ENCODE data around the gene COL27A1.

COL27A1 gene

GRCh38 chr9:114311571-114312512, 156.5 kb downstream of the COL27A1 start:
- POLR2A ChIA-PET = no interaction called here
- no peak for TF ChIP-seq CTCF (IDR thresholded peaks at IDR 0.05; ENCODE audit: control extremely low read depth, extremely low read depth, low read depth, missing control alignments)
- no peak for DNase-seq (ENCODE audit: extremely low spot score)
- CTCF ChIA-PET = interaction anchor here (0.7 kb wide), 1 partner anchor 21 kb away, joined by 4 read pairs; no protein-coding TSS in a partner anchor

- ChIA-PET POLR2A (no interaction called here), CTCF (interaction anchor here (0.7 kb wide), 1 partner anchor 22 kb away, joined by 4 read pairs; no protein-coding TSS in a partner anchor)
- DNase-seq (ENCODE audit: extremely low spot score) = no peak
- TF ChIP-seq CTCF (IDR thresholded peaks at IDR 0.05; ENCODE audit: control extremely low read depth, extremely low read depth, low read depth, missing control alignments) = no peak
These were observed 157.2 kb downstream of the COL27A1 start for GRCh38 chr9:114312513-114312875.

- POLR2A ChIA-PET = no interaction called here
- DNase-seq (ENCODE audit: extremely low spot score) = no peak
- CTCF ChIA-PET = interaction anchor here (1.3 kb wide), 1 partner anchor 22 kb away, joined by 4 read pairs; no protein-coding TSS in a partner anchor
- TF ChIP-seq CTCF (IDR thresholded peaks at IDR 0.05; ENCODE audit: control extremely low read depth, extremely low read depth, low read depth, missing control alignments) = no peak
These were observed 157.8 kb downstream of the COL27A1 start for GRCh38 chr9:114313186-114313585.

GRCh38 chr9:114314256-114314867, 159.0 kb downstream of the COL27A1 start:
- POLR2A ChIA-PET = no interaction called here
- CTCF ChIA-PET = interaction anchor here (1.3 to 1.6 kb wide), 2 partner anchors 10 to 23 kb away, joined by 4 to 5 read pairs; no protein-coding TSS in a partner anchor
- TF ChIP-seq CTCF (IDR thresholded peaks at IDR 0.05; ENCODE audit: control extremely low read depth, extremely low read depth, low read depth, missing control alignments) = no peak
- no peak for DNase-seq (ENCODE audit: extremely low spot score)

GRCh38 chr9:114314881-114315722, 159.8 kb downstream of the COL27A1 start:
- TF ChIP-seq CTCF (IDR thresholded peaks at IDR 0.05; ENCODE audit: control extremely low read depth, extremely low read depth, low read depth, missing control alignments) = no peak
- no peak for DNase-seq (ENCODE audit: extremely low spot score)
- POLR2A ChIA-PET = no interaction called here
- CTCF ChIA-PET = interaction anchor here (1.6 kb wide), 1 partner anchor 10 kb away, joined by 5 read pairs; no protein-coding TSS in a partner anchor
